HepG2 (cell line): ENCODE data around the gene SRPRA. TPM values are rescaled to one million over a fixed set of nuclear protein-coding genes. Genes with fewer than 3 reads are reported as not detected.

Source experiments
- ATF1 ChIP-seq: IDR thresholded peaks from 2 replicates; pipeline ENCODE4 v1.6.1; 2016; ENCODE audit warnings: mild to moderate bottlenecking, control low read depth
- GPN1 ChIP-seq: sonication (generic); formaldehyde crosslinking; IDR thresholded peaks from 2 replicates; pipeline ENCODE4 v1.5.1; 2020; ENCODE audit warnings: missing genetic modification reagents, borderline replicate concordance
- PHF8 ChIP-seq: sonication (generic); formaldehyde crosslinking; IDR thresholded peaks from 2 replicates; pipeline ENCODE4 v1.5.0; 2020; ENCODE audit warnings: missing genetic modification reagents
- SP4 ChIP-seq: sonication (generic); formaldehyde crosslinking; IDR thresholded peaks from 2 replicates; pipeline ENCODE4 v1.8.1; 2023; ENCODE audit warnings: mild to moderate bottlenecking, missing genetic modification reagents
- ZNF367 ChIP-seq: sonication (generic); formaldehyde crosslinking; IDR thresholded peaks from 2 replicates; pipeline ENCODE4 v1.4.0; 2020; ENCODE audit warnings: missing genetic modification reagents, borderline replicate concordance
- ZNF468 ChIP-seq: sonication (generic); formaldehyde crosslinking; IDR thresholded peaks from 2 replicates; pipeline ENCODE4 v1.8.0; 2022; ENCODE audit warnings: mild to moderate bottlenecking, moderate library complexity, missing genetic modification reagents
- ZNF484 ChIP-seq: sonication (generic); formaldehyde crosslinking; IDR thresholded peaks from 2 replicates; pipeline ENCODE4 v1.5.1; 2020; ENCODE audit warnings: mild to moderate bottlenecking, low read depth, missing genetic modification reagents, borderline replicate concordance
- ZNF530 ChIP-seq: sonication (generic); formaldehyde crosslinking; IDR thresholded peaks from 2 replicates; pipeline ENCODE4 v1.5.0; 2020; ENCODE audit warnings: low read depth, mild to moderate bottlenecking, missing genetic modification reagents
- ZNF550 ChIP-seq: sonication (generic); formaldehyde crosslinking; IDR thresholded peaks from 2 replicates; pipeline ENCODE4 v1.4.0; 2020; ENCODE audit warnings: mild to moderate bottlenecking, missing genetic modification reagents, borderline replicate concordance
- ZNF556 ChIP-seq: sonication (generic); formaldehyde crosslinking; IDR thresholded peaks from 2 replicates; pipeline ENCODE4 v1.4.0; 2020; ENCODE audit warnings: mild to moderate bottlenecking, missing genetic modification reagents, borderline replicate concordance
- ZNF775 ChIP-seq: sonication (generic); formaldehyde crosslinking; IDR thresholded peaks from 2 replicates; pipeline ENCODE4 v1.4.0; 2020; ENCODE audit warnings: missing genetic modification reagents, mild to moderate bottlenecking, moderate library complexity, borderline replicate concordance
- ZNF883 ChIP-seq: sonication (generic); formaldehyde crosslinking; IDR thresholded peaks from 2 replicates; pipeline ENCODE4 v1.5.1; 2020; ENCODE audit warnings: mild to moderate bottlenecking, missing genetic modification reagents; ENCODE audit errors: not compliant biosample characterization
- ZSCAN31 ChIP-seq: sonication (generic); formaldehyde crosslinking; IDR thresholded peaks from 2 replicates; pipeline ENCODE4 v1.5.0; 2020; ENCODE audit warnings: low read depth, mild to moderate bottlenecking, missing genetic modification reagents
- polyA plus RNA-seq, 8 experiments: library from polyadenylated mRNA; depleted of rRNA in 3 of 8; stranded (reverse) in 7 of 8; unstranded in 1 of 8; fragments of >200 nt; fragmentation: Illumina TruSeq in 4 of 8; extraction: Trizol in 4 of 8; gene quantifications; 2 replicates each; pipeline versions ENCODE4 v1.2.1 to v1.2.3, GENCODE V29; 2011 to 2016; ENCODE audit warnings: low read depth in 4 of 8, missing spikeins in 1 of 8, mixed read lengths in 1 of 8; ENCODE audit not compliant: insufficient read depth in 1 of 8
- total RNA-seq, 5 experiments: library from RNA; depleted of rRNA; stranded (reverse); fragments of >200 nt; fragmentation: Illumina TruSeq; extraction: Trizol; gene quantifications; 2 replicates each; pipeline ENCODE4 v1.2.3, GENCODE V29; 2016; ENCODE audit warnings: low read depth in 1 of 5
- TF ChIP-seq, protein P1 (sequence below): IDR thresholded peaks from 2 replicates; pipeline ENCODE4 v1.6.1; 2016; ENCODE audit warnings: low read depth, missing genetic modification reagents, missing compliant biosample characterization
- TF ChIP-seq, protein P2 (sequence below): sonication (generic); formaldehyde crosslinking; conservative IDR thresholded peaks from 2 replicates; pipeline ENCODE4 v1.4.0; 2020; ENCODE audit warnings: mild to moderate bottlenecking, missing genetic modification reagents, moderate library complexity
- TF ChIP-seq, protein P3 (sequence below): sonication (generic); formaldehyde crosslinking; IDR thresholded peaks from 2 replicates; pipeline ENCODE4 v1.5.0; 2020; ENCODE audit warnings: missing genetic modification reagents

The SRPRA gene
- total and polyA plus RNA-seq, 2 of the 13 experiments (the other 11 are each of a cell fraction or from before 2014, with no cell fraction given) = 27.7 to 64.6 TPM

DNA sequence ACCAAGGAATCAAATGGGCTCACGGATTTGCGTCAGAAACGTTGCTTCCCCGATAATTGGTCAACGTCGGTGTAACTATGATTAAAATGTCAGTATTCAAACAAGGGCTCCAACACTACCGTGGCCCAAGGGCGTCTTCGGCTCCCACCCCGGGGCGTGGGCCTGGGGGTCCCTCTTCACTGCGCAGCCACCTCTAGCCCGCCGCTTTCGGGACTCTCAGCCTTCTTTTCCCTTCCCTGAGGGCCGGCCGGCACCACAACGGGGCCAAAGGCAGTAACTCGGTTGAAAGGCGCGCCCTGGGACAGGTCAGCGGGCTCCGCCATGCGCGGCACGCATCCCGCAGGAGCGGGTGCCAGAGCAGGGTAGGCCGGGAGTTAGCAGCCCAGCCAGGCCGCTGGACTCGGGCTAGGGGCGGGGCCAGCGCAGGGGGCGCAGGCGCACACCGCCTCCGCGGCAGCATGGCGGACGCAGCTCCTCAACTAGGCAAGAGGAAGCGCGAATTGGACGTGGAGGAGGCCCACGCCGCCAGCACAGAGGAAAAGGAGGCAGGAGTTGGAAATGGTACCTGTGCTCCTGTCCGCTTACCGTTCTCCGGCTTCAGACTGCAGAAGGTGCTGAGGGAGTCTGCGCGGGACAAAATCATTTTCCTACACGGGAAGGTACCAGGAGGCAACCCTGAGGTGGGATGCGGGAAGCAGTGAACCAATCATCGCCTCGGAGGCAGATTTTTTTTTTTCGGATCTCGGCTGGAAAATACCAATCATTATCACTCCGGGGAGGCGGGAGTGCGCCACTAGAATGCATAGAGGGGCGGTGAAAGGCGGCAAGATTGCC, 35.1 kb upstream of the SRPRA start, which contains the start of gene DCPS (continued):
- TF ChIP-seq, protein P1, sequence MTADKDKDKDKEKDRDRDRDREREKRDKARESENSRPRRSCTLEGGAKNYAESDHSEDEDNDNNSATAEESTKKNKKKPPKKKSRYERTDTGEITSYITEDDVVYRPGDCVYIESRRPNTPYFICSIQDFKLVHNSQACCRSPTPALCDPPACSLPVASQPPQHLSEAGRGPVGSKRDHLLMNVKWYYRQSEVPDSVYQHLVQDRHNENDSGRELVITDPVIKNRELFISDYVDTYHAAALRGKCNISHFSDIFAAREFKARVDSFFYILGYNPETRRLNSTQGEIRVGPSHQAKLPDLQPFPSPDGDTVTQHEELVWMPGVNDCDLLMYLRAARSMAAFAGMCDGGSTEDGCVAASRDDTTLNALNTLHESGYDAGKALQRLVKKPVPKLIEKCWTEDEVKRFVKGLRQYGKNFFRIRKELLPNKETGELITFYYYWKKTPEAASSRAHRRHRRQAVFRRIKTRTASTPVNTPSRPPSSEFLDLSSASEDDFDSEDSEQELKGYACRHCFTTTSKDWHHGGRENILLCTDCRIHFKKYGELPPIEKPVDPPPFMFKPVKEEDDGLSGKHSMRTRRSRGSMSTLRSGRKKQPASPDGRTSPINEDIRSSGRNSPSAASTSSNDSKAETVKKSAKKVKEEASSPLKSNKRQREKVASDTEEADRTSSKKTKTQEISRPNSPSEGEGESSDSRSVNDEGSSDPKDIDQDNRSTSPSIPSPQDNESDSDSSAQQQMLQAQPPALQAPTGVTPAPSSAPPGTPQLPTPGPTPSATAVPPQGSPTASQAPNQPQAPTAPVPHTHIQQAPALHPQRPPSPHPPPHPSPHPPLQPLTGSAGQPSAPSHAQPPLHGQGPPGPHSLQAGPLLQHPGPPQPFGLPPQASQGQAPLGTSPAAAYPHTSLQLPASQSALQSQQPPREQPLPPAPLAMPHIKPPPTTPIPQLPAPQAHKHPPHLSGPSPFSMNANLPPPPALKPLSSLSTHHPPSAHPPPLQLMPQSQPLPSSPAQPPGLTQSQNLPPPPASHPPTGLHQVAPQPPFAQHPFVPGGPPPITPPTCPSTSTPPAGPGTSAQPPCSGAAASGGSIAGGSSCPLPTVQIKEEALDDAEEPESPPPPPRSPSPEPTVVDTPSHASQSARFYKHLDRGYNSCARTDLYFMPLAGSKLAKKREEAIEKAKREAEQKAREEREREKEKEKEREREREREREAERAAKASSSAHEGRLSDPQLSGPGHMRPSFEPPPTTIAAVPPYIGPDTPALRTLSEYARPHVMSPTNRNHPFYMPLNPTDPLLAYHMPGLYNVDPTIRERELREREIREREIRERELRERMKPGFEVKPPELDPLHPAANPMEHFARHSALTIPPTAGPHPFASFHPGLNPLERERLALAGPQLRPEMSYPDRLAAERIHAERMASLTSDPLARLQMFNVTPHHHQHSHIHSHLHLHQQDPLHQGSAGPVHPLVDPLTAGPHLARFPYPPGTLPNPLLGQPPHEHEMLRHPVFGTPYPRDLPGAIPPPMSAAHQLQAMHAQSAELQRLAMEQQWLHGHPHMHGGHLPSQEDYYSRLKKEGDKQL (CRISPR knock-in tag) = no peak
- TF ChIP-seq ZNF550 (CRISPR knock-in tag) (0 out of 2 replicates have a peak, but pooled peaks have one; percentile 77), ATF1 (no peak), ZNF883 (peak; percentile 94), ZNF367 (CRISPR knock-in tag) (0 out of 2 replicates have a peak, but pooled peaks have one; percentile 54), GPN1 (no peak), ZNF775 (CRISPR knock-in tag) (0 out of 2 replicates have a peak, but pooled peaks have one; percentile 67), ZNF556 (CRISPR knock-in tag) (peak; percentile 85; the same call in 1 of the 2 replicates), ZSCAN31 (CRISPR knock-in tag) (peak; percentile 77; the same call in 1 of the 2 replicates), PHF8 (CRISPR knock-in tag) (peak; percentile 100), ZNF484 (CRISPR knock-in tag) (peak; percentile 73; the same call in 1 of the 2 replicates), ZNF530 (CRISPR knock-in tag) (no peak), ZNF468 (CRISPR knock-in tag) (no peak), SP4 (peak; percentile 90)
- TF ChIP-seq, protein P2, sequence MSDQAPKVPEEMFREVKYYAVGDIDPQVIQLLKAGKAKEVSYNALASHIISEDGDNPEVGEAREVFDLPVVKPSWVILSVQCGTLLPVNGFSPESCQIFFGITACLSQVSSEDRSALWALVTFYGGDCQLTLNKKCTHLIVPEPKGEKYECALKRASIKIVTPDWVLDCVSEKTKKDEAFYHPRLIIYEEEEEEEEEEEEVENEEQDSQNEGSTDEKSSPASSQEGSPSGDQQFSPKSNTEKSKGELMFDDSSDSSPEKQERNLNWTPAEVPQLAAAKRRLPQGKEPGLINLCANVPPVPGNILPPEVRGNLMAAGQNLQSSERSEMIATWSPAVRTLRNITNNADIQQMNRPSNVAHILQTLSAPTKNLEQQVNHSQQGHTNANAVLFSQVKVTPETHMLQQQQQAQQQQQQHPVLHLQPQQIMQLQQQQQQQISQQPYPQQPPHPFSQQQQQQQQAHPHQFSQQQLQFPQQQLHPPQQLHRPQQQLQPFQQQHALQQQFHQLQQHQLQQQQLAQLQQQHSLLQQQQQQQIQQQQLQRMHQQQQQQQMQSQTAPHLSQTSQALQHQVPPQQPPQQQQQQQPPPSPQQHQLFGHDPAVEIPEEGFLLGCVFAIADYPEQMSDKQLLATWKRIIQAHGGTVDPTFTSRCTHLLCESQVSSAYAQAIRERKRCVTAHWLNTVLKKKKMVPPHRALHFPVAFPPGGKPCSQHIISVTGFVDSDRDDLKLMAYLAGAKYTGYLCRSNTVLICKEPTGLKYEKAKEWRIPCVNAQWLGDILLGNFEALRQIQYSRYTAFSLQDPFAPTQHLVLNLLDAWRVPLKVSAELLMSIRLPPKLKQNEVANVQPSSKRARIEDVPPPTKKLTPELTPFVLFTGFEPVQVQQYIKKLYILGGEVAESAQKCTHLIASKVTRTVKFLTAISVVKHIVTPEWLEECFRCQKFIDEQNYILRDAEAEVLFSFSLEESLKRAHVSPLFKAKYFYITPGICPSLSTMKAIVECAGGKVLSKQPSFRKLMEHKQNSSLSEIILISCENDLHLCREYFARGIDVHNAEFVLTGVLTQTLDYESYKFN (CRISPR knock-in tag) = peak; percentile 56; the same call in 1 of the 2 replicates
- TF ChIP-seq, protein P3, sequence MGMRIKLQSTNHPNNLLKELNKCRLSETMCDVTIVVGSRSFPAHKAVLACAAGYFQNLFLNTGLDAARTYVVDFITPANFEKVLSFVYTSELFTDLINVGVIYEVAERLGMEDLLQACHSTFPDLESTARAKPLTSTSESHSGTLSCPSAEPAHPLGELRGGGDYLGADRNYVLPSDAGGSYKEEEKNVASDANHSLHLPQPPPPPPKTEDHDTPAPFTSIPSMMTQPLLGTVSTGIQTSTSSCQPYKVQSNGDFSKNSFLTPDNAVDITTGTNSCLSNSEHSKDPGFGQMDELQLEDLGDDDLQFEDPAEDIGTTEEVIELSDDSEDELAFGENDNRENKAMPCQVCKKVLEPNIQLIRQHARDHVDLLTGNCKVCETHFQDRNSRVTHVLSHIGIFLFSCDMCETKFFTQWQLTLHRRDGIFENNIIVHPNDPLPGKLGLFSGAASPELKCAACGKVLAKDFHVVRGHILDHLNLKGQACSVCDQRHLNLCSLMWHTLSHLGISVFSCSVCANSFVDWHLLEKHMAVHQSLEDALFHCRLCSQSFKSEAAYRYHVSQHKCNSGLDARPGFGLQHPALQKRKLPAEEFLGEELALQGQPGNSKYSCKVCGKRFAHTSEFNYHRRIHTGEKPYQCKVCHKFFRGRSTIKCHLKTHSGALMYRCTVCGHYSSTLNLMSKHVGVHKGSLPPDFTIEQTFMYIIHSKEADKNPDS (CRISPR knock-in tag) = 0 out of 2 replicates have a peak, but pooled peaks have one; percentile 84
